GM12874 (cell line): ENCODE data around the gene WIZ.

ENCODE experiments used
- CTCF ChIP-seq: IDR thresholded peaks from 2 replicates; pipeline ENCODE4 v1.5.1; 2011; ENCODE audit warnings: low read depth, mild to moderate bottlenecking, control low read depth, low read length, moderate library complexity; ENCODE audit not compliant: insufficient read depth

Gene WIZ

GRCh38 chr19:15393963-15394362 is 55.8 kb downstream of the WIZ start:
- TF ChIP-seq CTCF: no peak

GRCh38 chr19:15390814-15391213 is 58.9 kb downstream of the WIZ start:
- no peak for TF ChIP-seq CTCF

GRCh38 chr19:15381864-15382263 is 67.9 kb downstream of the WIZ start:
- no peak for TF ChIP-seq CTCF

- no peak for TF ChIP-seq CTCF
These were observed 68.3 kb downstream of the WIZ start for GRCh38 chr19:15381429-15381828.

- no peak for TF ChIP-seq CTCF
These were observed 69.6 kb downstream of the WIZ start for GRCh38 chr19:15379999-15380647.

GRCh38 chr19:15379083-15379998 is 70.4 kb downstream of the WIZ start, which contains the start of gene AKAP8:
TSS of gene AKAP8 (minus strand) at chr19:15379787. CDS start at chr19:15379731, 56 bp downstream.
- no peak for TF ChIP-seq CTCF

- no peak for TF ChIP-seq CTCF
These were observed 71.1 kb downstream of the WIZ start for GRCh38 chr19:15378534-15379082.
